HL-60 (cell line): Measurements from ENCODE around the gene RUFY2.

Experiments
- CTCF ChIP-seq: IDR thresholded peaks from one replicate; pipeline ENCODE4 v1.5.1; 2011; ENCODE audit warnings: low read length, control low read depth, inconsistent platforms; ENCODE audit not compliant: insufficient read depth
- GABPA ChIP-seq: IDR thresholded peaks from 2 replicates; pipeline ENCODE4 v1.6.1; 2012; ENCODE audit warnings: low read depth
- POLR2AphosphoS5 ChIP-seq: IDR thresholded peaks from 2 replicates; pipeline ENCODE4 v1.6.1; 2012; ENCODE audit warnings: low read depth
- REST ChIP-seq: IDR thresholded peaks from 2 replicates; pipeline ENCODE4 v1.6.1; 2012; ENCODE audit warnings: low read depth; ENCODE audit not compliant: insufficient replicate concordance
- SPI1 ChIP-seq: IDR thresholded peaks from 2 replicates; pipeline ENCODE4 v1.6.1; 2012; ENCODE audit warnings: low read depth, mild to moderate bottlenecking, borderline replicate concordance

GRCh38 chr10:68315582-68315981 lies 91.5 kb downstream of the RUFY2 start:
- TF ChIP-seq GABPA (no peak), REST (no peak), CTCF (no peak), POLR2AphosphoS5 (no peak), SPI1 (no peak)
